Neural progenitor cell (in vitro differentiated cells): ENCODE data around the gene NDNF. TPM values are rescaled to one million over a fixed set of nuclear protein-coding genes. Genes with fewer than 3 reads are reported as not detected.

Experiments used
- DNase-seq: peaks from one replicate; pipeline ENCODE4 v3.0.0-alpha.2; 2016; ENCODE audit warnings: low spot score
- H2AFZ ChIP-seq: fragments of 200-600 bp; sonication (generic); replicated peaks from 2 replicates; pipeline ENCODE4 v1.6.1; 2016; ENCODE audit warnings: antibody characterized with exemption
- H3F3A ChIP-seq: fragments of 200-600 bp; sonication (generic); 2 replicates; pipeline ENCODE4 v1.6.1; 2016; ENCODE audit warnings: antibody characterized with exemption, low read depth
- H3K27ac ChIP-seq: fragments of 200-600 bp; sonication (generic); 2 replicates; pipeline ENCODE4 v1.5.1; 2016; ENCODE audit warnings: mild to moderate bottlenecking
- H3K27me3 ChIP-seq: fragments of 200-600 bp; sonication (generic); 2 replicates; pipeline ENCODE4 v1.6.1; 2016; ENCODE audit warnings: mild to moderate bottlenecking, moderate library complexity
- H3K36me3 ChIP-seq: fragments of 200-600 bp; sonication (generic); 2 replicates; pipeline ENCODE4 v1.5.1; 2016
- H3K4me1 ChIP-seq: fragments of 200-600 bp; sonication (generic); 2 replicates; pipeline ENCODE4 v1.6.1; 2016; ENCODE audit warnings: mixed run types
- H3K4me2 ChIP-seq: fragments of 200-600 bp; sonication (generic); 2 replicates; pipeline ENCODE4 v1.6.1; 2016
- H3K4me3 ChIP-seq: fragments of 200-600 bp; sonication (generic); 2 replicates; pipeline ENCODE4 v1.5.1; 2016
- H3K79me2 ChIP-seq: fragments of 200-600 bp; sonication (generic); 2 replicates; pipeline ENCODE4 v1.6.1; 2016; ENCODE audit warnings: low read depth
- H3K9ac ChIP-seq: fragments of 200-600 bp; sonication (generic); 2 replicates; pipeline ENCODE4 v1.6.1; 2016
- H3K9me3 ChIP-seq: fragments of 200-600 bp; sonication (generic); 2 replicates; pipeline ENCODE4 v1.5.1; 2016; ENCODE audit warnings: low read depth
- H4K20me1 ChIP-seq: fragments of 200-600 bp; sonication (generic); 2 replicates; pipeline ENCODE4 v1.6.1; 2016; ENCODE audit warnings: low read depth
- H3K27ac Mint-ChIP-seq: 3 replicates; pipeline ENCODE4 v1.8.0; 2021; ENCODE audit warnings: mixed read lengths
- H3K27me3 Mint-ChIP-seq: 2 replicates; pipeline ENCODE4 v1.8.0; 2022; ENCODE audit warnings: low read depth, mild to moderate bottlenecking, inconsistent platforms, moderate library complexity, mixed read lengths; ENCODE audit not compliant: insufficient read depth
- H3K36me3 Mint-ChIP-seq: 3 replicates; pipeline ENCODE4 v1.8.0; 2021; ENCODE audit warnings: mixed read lengths
- H3K4me1 Mint-ChIP-seq: 3 replicates; pipeline ENCODE4 v1.8.0; 2021; ENCODE audit warnings: mixed read lengths
- H3K4me3 Mint-ChIP-seq: 3 replicates; pipeline ENCODE4 v1.8.0; 2021; ENCODE audit warnings: mild to moderate bottlenecking, moderate library complexity, mixed read lengths
- H3K9me3 Mint-ChIP-seq: 3 replicates; pipeline ENCODE4 v1.8.0; 2020; ENCODE audit warnings: mixed read lengths
- CTCF ChIP-seq: fragments of 200-600 bp; sonication (generic); IDR thresholded peaks from 2 replicates; pipeline ENCODE4 v1.5.1; 2017; ENCODE audit warnings: antibody characterized with exemption, mild to moderate bottlenecking
- EZH2 ChIP-seq: fragments of 200-600 bp; sonication (generic); IDR thresholded peaks from 2 replicates; pipeline ENCODE4 v1.6.1; 2017; ENCODE audit warnings: antibody characterized with exemption, mild to moderate bottlenecking, moderate library complexity
- EZH2phosphoT487 ChIP-seq: fragments of 200-600 bp; sonication (generic); IDR thresholded peaks from 2 replicates; pipeline ENCODE4 v1.6.1; 2017; ENCODE audit warnings: antibody characterized with exemption
- total RNA-seq: library from RNA; depleted of rRNA; stranded (reverse); fragments of >200 nt; gene quantifications from 2 replicates; pipeline ENCODE4 v1.2.3, GENCODE V29; 2015; ENCODE audit warnings: low replicate concordance

NDNF gene
- total RNA-seq, 1 donor from 2014 or later: 4.0 TPM

- H3K4me1 Mint-ChIP-seq: no peaks in the 10 kb centered on the region
- H3K36me3 Mint-ChIP-seq: no peaks in the 10 kb centered on the region
- TF ChIP-seq CTCF (no peak), EZH2phosphoT487 (no peak), EZH2 (no peak)
- no peak for DNase-seq
- Histone ChIP-seq H3K4me3 (no peak overlapping the region), H2AFZ (no peak overlapping the region), H3K4me1 (no peaks in the 10 kb centered on the region), H4K20me1 (no peaks in the 10 kb centered on the region), H3K79me2 (no peaks in the 10 kb centered on the region), H3K27ac (no peak overlapping the region), H3K27me3 (no peaks in the 10 kb centered on the region), H3K9ac (no peak overlapping the region), H3F3A (no peaks in the 10 kb centered on the region), H3K9me3 (no peaks in the 10 kb centered on the region), H3K4me2 (no peak overlapping the region), H3K36me3 (no peaks in the 10 kb centered on the region)
- H3K9me3 Mint-ChIP-seq: no peaks in the 10 kb centered on the region
- H3K4me3 Mint-ChIP-seq: no peak overlapping the region
- peaks cover 3% of the 10 kb centered on the region for H3K27me3 Mint-ChIP-seq
- H3K27ac Mint-ChIP-seq: no peak overlapping the region
These were observed 23.2 kb downstream of the NDNF start for GRCh38 chr4:121049072-121049599.

DNA sequence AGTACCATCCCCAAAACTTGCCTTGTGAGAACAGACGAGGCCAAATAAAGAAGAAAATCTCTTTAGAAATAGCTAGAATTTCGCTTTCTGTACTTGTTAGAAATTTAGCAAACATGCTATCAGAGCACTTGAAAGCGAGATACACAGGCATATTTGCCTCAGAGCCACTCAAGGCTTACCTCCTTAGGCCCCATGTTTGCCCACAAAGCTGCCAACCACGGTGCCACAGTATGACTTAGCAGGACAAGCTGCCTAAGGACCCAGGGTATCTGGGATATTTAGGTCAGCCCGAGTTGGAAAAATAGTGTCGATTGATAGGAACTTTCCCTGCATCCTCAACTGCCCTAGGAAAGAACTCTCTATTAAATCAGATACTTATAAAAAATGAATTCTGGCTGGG lies 24.2 kb downstream of the NDNF start:
- Histone ChIP-seq H3K79me2 (no peaks in the 10 kb centered on the region), H3K9me3 (no peaks in the 10 kb centered on the region), H3K27ac (no peak overlapping the region), H3K36me3 (no peaks in the 10 kb centered on the region), H4K20me1 (no peaks in the 10 kb centered on the region), H3K4me3 (no peak overlapping the region), H3K4me1 (no peaks in the 10 kb centered on the region), H3F3A (no peaks in the 10 kb centered on the region), H3K4me2 (no peak overlapping the region), H2AFZ (no peak overlapping the region), H3K9ac (no peak overlapping the region), H3K27me3 (no peaks in the 10 kb centered on the region)
- Mint-ChIP-seq H3K4me1 (no peaks in the 10 kb centered on the region), H3K27me3 (no peaks in the 10 kb centered on the region), H3K27ac (no peak overlapping the region), H3K9me3 (no peaks in the 10 kb centered on the region), H3K36me3 (no peaks in the 10 kb centered on the region), H3K4me3 (no peak overlapping the region)
- no peak for TF ChIP-seq EZH2phosphoT487
- no peak for DNase-seq

DNA sequence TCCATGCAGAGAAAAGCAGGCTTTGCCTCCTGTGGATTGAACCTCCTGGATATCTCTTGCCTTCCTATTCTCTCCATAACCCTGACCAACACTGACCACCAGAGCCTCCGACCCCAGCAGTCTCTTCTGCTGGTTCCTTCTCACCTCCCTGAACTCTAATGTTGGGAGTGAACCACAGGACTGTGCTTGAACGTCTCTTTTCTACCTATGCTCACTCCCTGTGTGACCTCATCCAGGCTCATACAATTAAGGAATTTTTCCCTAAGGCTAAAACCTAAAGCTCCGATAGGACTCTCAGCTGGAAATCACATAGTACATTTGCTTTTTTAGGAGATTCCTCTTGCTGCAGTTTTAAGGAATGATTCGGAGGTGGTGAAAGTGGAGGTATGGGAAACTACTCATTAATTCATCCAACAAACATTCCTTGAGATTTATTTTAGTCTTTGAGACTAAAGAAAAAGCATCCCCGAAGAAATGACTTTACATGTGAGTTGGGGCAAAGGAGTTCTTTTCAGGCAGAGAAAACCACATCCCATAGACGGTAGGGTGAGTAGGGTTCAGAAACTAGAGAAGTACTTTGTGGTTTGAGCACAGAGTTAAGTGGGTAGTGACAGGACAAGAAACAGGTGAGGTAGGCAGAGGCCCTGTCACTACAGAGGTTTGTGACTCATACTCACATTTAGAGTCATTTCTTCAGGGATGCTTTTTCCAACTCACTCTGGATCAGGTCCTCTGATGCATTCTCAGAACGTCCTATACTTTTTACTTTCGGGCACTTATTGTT lies 30.8 kb downstream of the NDNF start:
- H3K27ac Mint-ChIP-seq: no peak overlapping the region
- no peaks in the 10 kb centered on the region for H3K9me3 Mint-ChIP-seq
- Histone ChIP-seq H3K27ac (no peak overlapping the region), H3K79me2 (no peaks in the 10 kb centered on the region), H3K4me2 (no peak overlapping the region), H3F3A (no peaks in the 10 kb centered on the region), H3K36me3 (no peaks in the 10 kb centered on the region), H4K20me1 (no peaks in the 10 kb centered on the region), H3K27me3 (no peaks in the 10 kb centered on the region), H3K9me3 (no peaks in the 10 kb centered on the region), H3K4me1 (no peaks in the 10 kb centered on the region), H3K9ac (no peak overlapping the region), H3K4me3 (no peak overlapping the region), H2AFZ (no peak overlapping the region)
- H3K4me3 Mint-ChIP-seq: no peak overlapping the region
- no peaks in the 10 kb centered on the region for H3K27me3 Mint-ChIP-seq
- DNase-seq: no peak
- H3K36me3 Mint-ChIP-seq: no peaks in the 10 kb centered on the region
- H3K4me1 Mint-ChIP-seq: no peaks in the 10 kb centered on the region
- no peak for TF ChIP-seq CTCF
- no peak for TF ChIP-seq EZH2phosphoT487
- no peak for TF ChIP-seq EZH2

DNA sequence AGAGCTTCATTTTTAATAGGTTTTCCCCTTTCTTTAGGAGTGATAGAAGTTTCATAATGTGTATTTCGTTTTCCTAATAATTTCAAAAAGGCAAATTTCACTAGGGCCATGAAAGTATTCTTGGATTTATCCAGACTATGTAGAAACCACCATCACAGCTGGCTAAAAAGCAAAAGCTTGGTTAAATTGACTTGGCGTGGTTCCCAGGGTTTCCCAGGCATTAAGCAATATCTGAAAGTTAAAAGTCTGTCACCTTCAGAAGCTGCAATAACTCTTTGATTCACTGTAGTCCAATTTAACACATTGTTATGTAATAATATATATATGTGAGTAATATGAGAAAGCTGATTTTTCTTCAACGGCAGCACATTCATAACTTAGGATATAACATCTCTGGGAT lies 38.3 kb downstream of the NDNF start:
- Histone ChIP-seq H3K9me3 (no peaks in the 10 kb centered on the region), H3F3A (no peaks in the 10 kb centered on the region), H3K27ac (no peak overlapping the region), H3K4me2 (no peak overlapping the region), H3K9ac (no peak overlapping the region), H4K20me1 (no peaks in the 10 kb centered on the region), H3K36me3 (no peaks in the 10 kb centered on the region), H2AFZ (no peak overlapping the region), H3K4me1 (no peaks in the 10 kb centered on the region), H3K27me3 (no peaks in the 10 kb centered on the region), H3K79me2 (no peaks in the 10 kb centered on the region), H3K4me3 (no peak overlapping the region)
- Mint-ChIP-seq H3K4me1 (no peaks in the 10 kb centered on the region), H3K27ac (no peak overlapping the region), H3K27me3 (no peaks in the 10 kb centered on the region), H3K4me3 (no peak overlapping the region), H3K36me3 (no peaks in the 10 kb centered on the region), H3K9me3 (no peaks in the 10 kb centered on the region)
- DNase-seq: no peak
- TF ChIP-seq EZH2phosphoT487 (no peak), EZH2 (no peak), CTCF (no peak)
